ENCODE results near the gene HSPB1.

The HSPB1 gene

DNA sequence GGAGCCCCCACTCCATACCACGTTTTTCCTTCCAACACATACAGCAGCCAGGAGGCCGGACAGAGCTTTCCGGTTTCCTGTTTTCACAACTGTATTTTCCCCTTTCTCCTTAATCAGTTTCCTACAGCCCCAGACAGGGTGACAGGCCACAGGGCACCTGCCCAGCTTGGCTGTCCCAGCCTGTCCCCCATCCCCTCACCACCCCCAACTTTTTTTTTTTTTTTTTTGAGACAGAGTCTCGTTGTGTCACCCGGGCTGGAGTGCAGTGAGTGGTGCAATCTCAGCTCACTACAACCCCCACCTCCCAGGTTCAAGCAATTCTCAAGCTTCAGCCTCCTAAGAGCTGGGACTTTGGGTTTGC lies 10.3 kb upstream of the HSPB1 start:
- TF ChIP-seq NFIC (IDR thresholded peaks at IDR 0.05) (no peak; the same call in 1 of the 2 replicates), CEBPB (IDR thresholded peaks at IDR 0.05) (no peak), EP300 (IDR thresholded peaks at IDR 0.05; ENCODE audit: borderline replicate concordance) (no peak), RAD21 (IDR thresholded peaks at IDR 0.05; ENCODE audit: low read depth) (no peak), TAF1 (IDR thresholded peaks at IDR 0.05; ENCODE audit: low read depth) (no peak), CREB1 (IDR thresholded peaks at IDR 0.05; ENCODE audit: low read depth) (no peak), TEAD4 (IDR thresholded peaks at IDR 0.05) (no peak), YY1 (IDR thresholded peaks at IDR 0.05; ENCODE audit: low read depth) (no peak), TCF12 (IDR thresholded peaks at IDR 0.05; ENCODE audit: low read depth) (no peak), ZBTB7A (IDR thresholded peaks at IDR 0.05; ENCODE audit: low read depth) (no peak), EGR1 (IDR thresholded peaks at IDR 0.05) (no peak)
- TF ChIP-seq, protein P1, sequence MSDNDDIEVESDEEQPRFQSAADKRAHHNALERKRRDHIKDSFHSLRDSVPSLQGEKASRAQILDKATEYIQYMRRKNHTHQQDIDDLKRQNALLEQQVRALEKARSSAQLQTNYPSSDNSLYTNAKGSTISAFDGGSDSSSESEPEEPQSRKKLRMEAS (IDR thresholded peaks at IDR 0.05): no peak
- TF ChIP-seq, protein P2, sequence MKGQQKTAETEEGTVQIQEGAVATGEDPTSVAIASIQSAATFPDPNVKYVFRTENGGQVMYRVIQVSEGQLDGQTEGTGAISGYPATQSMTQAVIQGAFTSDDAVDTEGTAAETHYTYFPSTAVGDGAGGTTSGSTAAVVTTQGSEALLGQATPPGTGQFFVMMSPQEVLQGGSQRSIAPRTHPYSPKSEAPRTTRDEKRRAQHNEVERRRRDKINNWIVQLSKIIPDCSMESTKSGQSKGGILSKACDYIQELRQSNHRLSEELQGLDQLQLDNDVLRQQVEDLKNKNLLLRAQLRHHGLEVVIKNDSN (IDR thresholded peaks at IDR 0.05): no peak

DNA sequence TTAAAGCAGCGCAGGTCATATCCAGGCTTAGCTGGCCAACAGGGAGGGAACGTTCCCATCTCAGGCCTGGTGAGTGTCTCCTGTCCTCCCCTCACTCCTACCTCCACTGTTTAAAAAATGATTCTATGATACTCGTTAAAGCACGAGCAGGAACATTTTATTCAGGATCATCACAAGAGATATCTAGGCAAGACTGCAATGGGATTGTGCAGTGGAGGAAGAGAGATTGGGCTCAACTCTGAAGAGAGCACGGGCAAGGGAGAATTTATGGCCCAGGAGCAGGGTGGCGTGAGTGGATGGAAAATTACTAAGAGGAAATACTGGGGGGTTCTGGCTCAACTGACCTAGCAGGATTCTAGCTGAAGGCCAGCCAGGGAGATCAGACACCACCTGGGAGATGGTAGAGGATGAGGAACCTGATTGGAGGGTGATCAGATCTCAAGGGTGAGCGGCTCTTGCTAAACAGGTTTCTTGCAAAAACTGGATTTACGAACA lies 9.0 kb upstream of the HSPB1 start:
- TF ChIP-seq NFIC (IDR thresholded peaks at IDR 0.05) (no peak), TAF1 (IDR thresholded peaks at IDR 0.05; ENCODE audit: low read depth) (no peak), EP300 (IDR thresholded peaks at IDR 0.05; ENCODE audit: borderline replicate concordance) (no peak), RAD21 (IDR thresholded peaks at IDR 0.05; ENCODE audit: low read depth) (no peak)

DNA sequence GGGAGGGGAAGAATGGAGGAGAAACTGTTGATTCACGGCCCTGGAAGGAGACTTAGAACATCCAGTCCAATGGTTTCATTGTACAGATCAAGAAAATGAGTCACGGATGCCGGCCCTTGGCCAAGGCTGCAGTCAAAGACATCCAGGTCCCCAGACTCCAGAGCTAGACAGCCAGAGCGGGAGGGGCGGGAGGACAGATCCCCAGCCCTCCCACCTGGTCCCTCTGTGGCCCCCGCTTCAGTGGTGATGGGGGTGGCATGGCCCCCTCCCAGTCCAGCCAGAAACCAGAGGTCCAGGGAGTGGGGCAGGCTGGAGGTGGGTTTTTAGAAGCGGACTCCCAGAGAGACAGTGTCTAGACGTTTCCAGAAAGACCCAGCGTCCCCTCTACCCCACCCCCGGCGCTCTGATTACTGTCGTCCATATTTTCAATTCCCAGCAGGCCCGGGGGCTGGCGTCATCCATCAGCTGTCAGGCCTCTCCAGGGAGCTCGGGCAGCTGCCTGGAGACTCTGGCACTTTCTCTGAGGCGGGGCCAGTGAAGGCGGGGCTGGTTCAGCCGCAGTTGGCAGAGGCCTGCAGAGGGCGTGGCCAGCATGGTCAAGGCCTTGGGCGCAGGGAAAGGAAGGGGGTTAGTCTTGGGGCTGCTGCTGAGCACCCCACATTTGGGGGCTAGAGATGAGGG lies 8.0 kb upstream of the HSPB1 start:
- peak; percentile 54; the same call in 1 of the 2 replicates for TF ChIP-seq CREB1 (IDR thresholded peaks at IDR 0.05; ENCODE audit: low read depth)
- TF ChIP-seq CEBPB (IDR thresholded peaks at IDR 0.05): no peak; the same call in 1 of the 2 replicates
- TF ChIP-seq TEAD4 (IDR thresholded peaks at IDR 0.05): peak; percentile 60; the same call in 1 of the 2 replicates
- peak; percentile 61; the same call in 1 of the 2 replicates for TF ChIP-seq TAF1 (IDR thresholded peaks at IDR 0.05; ENCODE audit: low read depth)
- TF ChIP-seq, protein P1 (IDR thresholded peaks at IDR 0.05): peak; percentile 75
- peak; percentile 84 for TF ChIP-seq YY1 (IDR thresholded peaks at IDR 0.05; ENCODE audit: low read depth)
- peak; percentile 85 for TF ChIP-seq TCF12 (IDR thresholded peaks at IDR 0.05; ENCODE audit: low read depth)
- no peak; the same call in 1 of the 2 replicates for TF ChIP-seq EP300 (IDR thresholded peaks at IDR 0.05; ENCODE audit: borderline replicate concordance)
- peak; percentile 81 for TF ChIP-seq NFIC (IDR thresholded peaks at IDR 0.05)
- TF ChIP-seq RAD21 (IDR thresholded peaks at IDR 0.05; ENCODE audit: low read depth): no peak; the same call in 1 of the 2 replicates
- TF ChIP-seq, protein P2 (IDR thresholded peaks at IDR 0.05): peak; percentile 36; the same call in 1 of the 2 replicates
- TF ChIP-seq EGR1 (IDR thresholded peaks at IDR 0.05): no peak
- TF ChIP-seq, protein P3, sequence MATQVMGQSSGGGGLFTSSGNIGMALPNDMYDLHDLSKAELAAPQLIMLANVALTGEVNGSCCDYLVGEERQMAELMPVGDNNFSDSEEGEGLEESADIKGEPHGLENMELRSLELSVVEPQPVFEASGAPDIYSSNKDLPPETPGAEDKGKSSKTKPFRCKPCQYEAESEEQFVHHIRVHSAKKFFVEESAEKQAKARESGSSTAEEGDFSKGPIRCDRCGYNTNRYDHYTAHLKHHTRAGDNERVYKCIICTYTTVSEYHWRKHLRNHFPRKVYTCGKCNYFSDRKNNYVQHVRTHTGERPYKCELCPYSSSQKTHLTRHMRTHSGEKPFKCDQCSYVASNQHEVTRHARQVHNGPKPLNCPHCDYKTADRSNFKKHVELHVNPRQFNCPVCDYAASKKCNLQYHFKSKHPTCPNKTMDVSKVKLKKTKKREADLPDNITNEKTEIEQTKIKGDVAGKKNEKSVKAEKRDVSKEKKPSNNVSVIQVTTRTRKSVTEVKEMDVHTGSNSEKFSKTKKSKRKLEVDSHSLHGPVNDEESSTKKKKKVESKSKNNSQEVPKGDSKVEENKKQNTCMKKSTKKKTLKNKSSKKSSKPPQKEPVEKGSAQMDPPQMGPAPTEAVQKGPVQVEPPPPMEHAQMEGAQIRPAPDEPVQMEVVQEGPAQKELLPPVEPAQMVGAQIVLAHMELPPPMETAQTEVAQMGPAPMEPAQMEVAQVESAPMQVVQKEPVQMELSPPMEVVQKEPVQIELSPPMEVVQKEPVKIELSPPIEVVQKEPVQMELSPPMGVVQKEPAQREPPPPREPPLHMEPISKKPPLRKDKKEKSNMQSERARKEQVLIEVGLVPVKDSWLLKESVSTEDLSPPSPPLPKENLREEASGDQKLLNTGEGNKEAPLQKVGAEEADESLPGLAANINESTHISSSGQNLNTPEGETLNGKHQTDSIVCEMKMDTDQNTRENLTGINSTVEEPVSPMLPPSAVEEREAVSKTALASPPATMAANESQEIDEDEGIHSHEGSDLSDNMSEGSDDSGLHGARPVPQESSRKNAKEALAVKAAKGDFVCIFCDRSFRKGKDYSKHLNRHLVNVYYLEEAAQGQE (IDR thresholded peaks at IDR 0.05; ENCODE audit: low read depth): no peak
- TF ChIP-seq FOXM1 (IDR thresholded peaks at IDR 0.05; ENCODE audit: borderline replicate concordance, low read depth): no peak
- peak; percentile 77; the same call in 1 of the 2 replicates for TF ChIP-seq ZBTB7A (IDR thresholded peaks at IDR 0.05; ENCODE audit: low read depth)

DNA sequence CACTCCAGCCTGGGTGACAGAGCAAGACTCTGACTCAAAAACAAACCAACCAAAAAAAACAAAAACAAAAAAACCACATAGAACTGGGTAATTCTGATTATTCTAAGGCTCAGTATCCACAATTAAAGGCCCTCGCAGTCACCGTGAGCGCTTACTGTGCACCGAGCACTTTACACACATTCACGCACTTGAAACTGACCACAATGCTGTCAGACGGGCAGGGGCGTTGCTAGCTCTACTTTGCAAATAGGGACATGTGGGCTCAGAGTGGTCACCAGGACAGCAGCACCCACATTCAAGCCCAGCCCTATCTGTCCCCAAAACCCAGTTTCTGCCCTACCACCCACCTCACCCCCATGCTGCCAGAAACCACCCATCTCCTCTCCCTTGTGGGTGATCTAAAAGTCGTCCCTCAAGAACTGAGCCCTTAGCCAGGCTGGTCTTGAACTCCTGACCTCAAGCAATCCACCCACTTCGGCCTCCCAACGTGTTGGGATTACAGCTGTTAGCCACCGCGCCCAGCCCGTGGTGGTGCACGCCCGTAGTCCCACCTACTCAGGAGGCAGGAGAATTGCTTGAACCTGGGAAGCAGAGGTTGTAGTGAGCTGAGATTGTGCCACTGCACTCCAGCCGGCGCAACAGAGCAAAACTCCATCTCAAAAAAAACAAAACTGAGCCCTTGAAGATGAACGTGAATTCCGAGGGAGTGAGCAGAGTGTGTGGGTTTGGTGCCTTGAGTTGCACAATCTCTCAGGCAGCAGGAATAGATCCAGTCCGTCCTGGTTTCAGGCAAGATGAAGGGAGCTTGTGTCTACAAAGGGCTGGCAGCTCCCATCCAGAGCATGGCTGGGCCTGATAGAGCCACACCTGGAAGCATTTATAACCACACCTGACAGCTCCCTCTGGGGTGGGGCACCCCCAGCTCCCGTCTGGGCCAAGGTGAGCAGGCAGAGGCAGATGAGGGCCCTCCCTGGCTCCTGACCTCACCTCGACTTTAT lies 5.4 kb upstream of the HSPB1 start:
- TF ChIP-seq, protein P1 (IDR thresholded peaks at IDR 0.05): no peak
- TF ChIP-seq TCF12 (IDR thresholded peaks at IDR 0.05; ENCODE audit: low read depth) (peak; percentile 42; the same call in 1 of the 2 replicates), CEBPB (IDR thresholded peaks at IDR 0.05) (peak; percentile 92), EP300 (IDR thresholded peaks at IDR 0.05; ENCODE audit: borderline replicate concordance) (0 out of 2 replicates have a peak, but pooled peaks have one; percentile 45)

DNA sequence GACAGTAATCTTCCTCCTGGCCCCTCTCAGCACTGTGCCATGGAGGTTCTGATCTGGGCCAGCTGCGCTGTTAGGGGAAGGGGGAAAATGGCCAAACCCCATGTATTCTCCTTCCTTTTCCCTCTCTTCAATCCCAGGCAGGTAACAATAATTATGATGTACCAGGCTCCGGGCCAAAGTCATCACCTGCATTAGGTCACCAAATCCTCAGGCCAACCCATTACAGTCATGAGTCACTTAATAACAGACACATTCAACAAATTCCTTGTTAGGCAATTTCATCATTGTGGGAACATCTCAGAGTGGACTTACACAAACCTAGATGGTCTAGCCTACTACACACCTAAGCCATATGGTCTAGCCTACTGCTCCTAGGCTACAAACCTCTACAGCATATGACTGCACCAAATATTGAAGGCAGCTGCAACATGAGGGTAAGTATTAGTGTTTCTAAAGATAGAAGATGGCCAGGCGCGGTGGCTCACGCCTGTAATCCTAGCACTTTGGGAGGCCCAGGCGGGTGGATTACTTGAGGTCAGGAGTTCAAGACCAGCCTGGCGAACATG lies 2.2 kb upstream of the HSPB1 start:
- TF ChIP-seq YY1 (IDR thresholded peaks at IDR 0.05; ENCODE audit: low read depth) (no peak), NFIC (IDR thresholded peaks at IDR 0.05) (peak; percentile 93), CREB1 (IDR thresholded peaks at IDR 0.05; ENCODE audit: low read depth) (0 out of 2 replicates have a peak, but pooled peaks have one; percentile 23), CEBPB (IDR thresholded peaks at IDR 0.05) (peak; percentile 86), EP300 (IDR thresholded peaks at IDR 0.05; ENCODE audit: borderline replicate concordance) (peak; percentile 69; the same call in 1 of the 2 replicates), ZBTB7A (IDR thresholded peaks at IDR 0.05; ENCODE audit: low read depth) (no peak), TCF12 (IDR thresholded peaks at IDR 0.05; ENCODE audit: low read depth) (peak; percentile 74), TEAD4 (IDR thresholded peaks at IDR 0.05) (peak; percentile 92)

DNA sequence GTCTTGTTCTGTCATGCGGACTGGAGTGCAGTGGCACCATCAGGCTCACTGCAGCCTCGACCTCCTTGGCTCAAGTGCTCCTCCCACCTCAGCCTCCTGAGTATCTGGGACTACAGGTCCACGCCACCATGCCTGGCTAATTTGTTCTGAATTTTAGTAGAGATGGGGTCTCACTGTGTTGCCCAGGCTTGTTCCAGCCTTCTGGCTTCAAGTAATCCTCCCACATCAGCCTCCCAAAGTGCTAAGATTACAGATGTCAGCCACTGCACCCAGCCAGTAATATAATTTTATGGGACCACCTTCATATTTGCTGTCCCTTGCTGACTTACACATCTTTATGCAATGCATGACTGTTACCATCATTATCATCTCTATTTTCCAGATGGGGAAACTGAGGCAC lies 1.5 kb upstream of the HSPB1 start:
- TF ChIP-seq CEBPB (IDR thresholded peaks at IDR 0.05) (no peak), YY1 (IDR thresholded peaks at IDR 0.05; ENCODE audit: low read depth) (no peak), EP300 (IDR thresholded peaks at IDR 0.05; ENCODE audit: borderline replicate concordance) (no peak), CREB1 (IDR thresholded peaks at IDR 0.05; ENCODE audit: low read depth) (no peak), TCF12 (IDR thresholded peaks at IDR 0.05; ENCODE audit: low read depth) (no peak), FOXM1 (IDR thresholded peaks at IDR 0.05; ENCODE audit: borderline replicate concordance, low read depth) (no peak), EGR1 (IDR thresholded peaks at IDR 0.05) (no peak), TAF1 (IDR thresholded peaks at IDR 0.05; ENCODE audit: low read depth) (no peak), TEAD4 (IDR thresholded peaks at IDR 0.05) (no peak)
- TF ChIP-seq, protein P2 (IDR thresholded peaks at IDR 0.05): no peak
